ENCODE results near the gene CDY2A.
"Not testable (repeated sequence)": the region's sequence is repeated elsewhere in the genome, so short reads cannot be mapped to it uniquely, and the experiment has no call there.

Gene CDY2A

GRCh38 chrY:18056473-18056872 is 30.9 kb downstream of the CDY2A start:
- H3K36me3 ChIP-seq (ENCODE audit: control insufficient read depth, insufficient read depth, low read length); H3K9me3 ChIP-seq (ENCODE audit: control insufficient read depth, insufficient read depth, low read length); H3K4me1 ChIP-seq (ENCODE audit: control insufficient read depth, insufficient read depth, low read length); H3K4me3 ChIP-seq (ENCODE audit: low read depth, low read length); H3K9ac ChIP-seq (ENCODE audit: low read depth, low read length); H3K27ac ChIP-seq (ENCODE audit: low read depth, low read length); H3K27me3 ChIP-seq (ENCODE audit: control insufficient read depth, insufficient read depth, low read length): not testable (repeated sequence)

DNA sequence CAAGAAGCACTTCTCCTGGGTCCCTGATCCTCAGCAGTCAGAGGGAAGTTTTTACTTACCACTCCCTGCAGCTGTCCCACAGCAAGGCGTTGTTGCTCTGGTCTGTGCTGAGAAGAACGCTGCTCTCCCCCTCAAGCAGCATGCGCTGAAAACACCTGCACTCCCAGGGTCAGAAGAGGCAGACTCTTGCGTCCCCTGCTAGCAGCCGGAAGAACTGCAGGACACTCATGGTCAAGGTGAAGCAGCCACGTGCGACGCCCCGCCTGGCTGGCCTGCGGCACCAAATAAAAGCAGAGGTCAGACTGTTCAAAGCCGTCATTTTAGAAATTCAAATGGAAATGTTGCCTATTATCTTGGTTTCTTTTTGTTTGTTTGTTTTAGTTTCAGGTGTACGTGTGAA is 47.9 kb downstream of the CDY2A start:
- H3K4me1 ChIP-seq (ENCODE audit: control insufficient read depth, insufficient read depth, low read length); H3K9ac ChIP-seq (ENCODE audit: low read depth, low read length); H3K27ac ChIP-seq (ENCODE audit: low read depth, low read length): not testable (repeated sequence)

More for the DNA sequence above, 47.9 kb downstream of the CDY2A start:
- not testable (repeated sequence) for H3K27me3 ChIP-seq (ENCODE audit: control insufficient read depth, insufficient read depth, low read length); H3K9me3 ChIP-seq (ENCODE audit: control insufficient read depth, insufficient read depth, low read length); H3K36me3 ChIP-seq (ENCODE audit: control insufficient read depth, insufficient read depth, low read length); H3K4me3 ChIP-seq (ENCODE audit: low read depth, low read length)

Data from HUES48 (cell line).